ENCODE results near the gene NEXMIF. TPM values are rescaled to one million over a fixed set of nuclear protein-coding genes. Genes with fewer than 3 reads are reported as not detected.
"Not testable (repeated sequence)": the region's sequence is repeated elsewhere in the genome, so short reads cannot be mapped to it uniquely, and the experiment has no call there.

NEXMIF gene
- total RNA-seq, 4 donors from 2014 or later: 6.6 to 12.0 (median 8.9) TPM

DNA sequence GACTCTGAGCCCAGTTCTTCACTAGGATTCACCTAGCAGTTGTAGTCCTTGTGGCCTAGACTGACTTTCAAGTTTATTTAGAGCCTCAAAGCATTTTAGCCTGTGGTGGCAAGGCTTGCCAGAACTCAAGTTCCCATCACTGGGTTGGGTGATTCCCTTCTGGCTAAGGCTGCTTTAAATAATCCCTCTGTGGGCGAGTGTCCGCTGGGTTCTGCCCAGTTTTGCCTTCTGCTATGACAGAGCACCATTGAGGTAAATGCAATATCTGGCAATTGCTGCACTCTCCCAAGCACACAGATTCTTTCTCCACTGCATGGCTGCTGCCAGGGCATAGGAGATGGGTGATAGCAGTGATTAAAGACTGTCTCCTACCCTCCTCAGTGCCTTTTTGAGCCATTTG lies 220.0 kb downstream of the NEXMIF start:
- TF ChIP-seq, protein P1, sequence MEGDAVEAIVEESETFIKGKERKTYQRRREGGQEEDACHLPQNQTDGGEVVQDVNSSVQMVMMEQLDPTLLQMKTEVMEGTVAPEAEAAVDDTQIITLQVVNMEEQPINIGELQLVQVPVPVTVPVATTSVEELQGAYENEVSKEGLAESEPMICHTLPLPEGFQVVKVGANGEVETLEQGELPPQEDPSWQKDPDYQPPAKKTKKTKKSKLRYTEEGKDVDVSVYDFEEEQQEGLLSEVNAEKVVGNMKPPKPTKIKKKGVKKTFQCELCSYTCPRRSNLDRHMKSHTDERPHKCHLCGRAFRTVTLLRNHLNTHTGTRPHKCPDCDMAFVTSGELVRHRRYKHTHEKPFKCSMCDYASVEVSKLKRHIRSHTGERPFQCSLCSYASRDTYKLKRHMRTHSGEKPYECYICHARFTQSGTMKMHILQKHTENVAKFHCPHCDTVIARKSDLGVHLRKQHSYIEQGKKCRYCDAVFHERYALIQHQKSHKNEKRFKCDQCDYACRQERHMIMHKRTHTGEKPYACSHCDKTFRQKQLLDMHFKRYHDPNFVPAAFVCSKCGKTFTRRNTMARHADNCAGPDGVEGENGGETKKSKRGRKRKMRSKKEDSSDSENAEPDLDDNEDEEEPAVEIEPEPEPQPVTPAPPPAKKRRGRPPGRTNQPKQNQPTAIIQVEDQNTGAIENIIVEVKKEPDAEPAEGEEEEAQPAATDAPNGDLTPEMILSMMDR (IDR thresholded peaks at IDR 0.05): no peak
- TF ChIP-seq POLR2A (IDR thresholded peaks at IDR 0.05): no peak
- Histone ChIP-seq H3K4me1 (no peaks in the 10 kb centered on the region), H3K27ac (no peak overlapping the region), H3K36me3 (no peaks in the 10 kb centered on the region), H3K4me3 (no peak overlapping the region), H3K9me3 (no peaks in the 10 kb centered on the region), H3K27me3 (no peaks in the 10 kb centered on the region)
- no CpG with 5 or more reads among the region's 2 CpGs for WGBS, 2 donors (ENCODE audit: low coverage in 1 of 2)
- no peak for ATAC-seq

DNA sequence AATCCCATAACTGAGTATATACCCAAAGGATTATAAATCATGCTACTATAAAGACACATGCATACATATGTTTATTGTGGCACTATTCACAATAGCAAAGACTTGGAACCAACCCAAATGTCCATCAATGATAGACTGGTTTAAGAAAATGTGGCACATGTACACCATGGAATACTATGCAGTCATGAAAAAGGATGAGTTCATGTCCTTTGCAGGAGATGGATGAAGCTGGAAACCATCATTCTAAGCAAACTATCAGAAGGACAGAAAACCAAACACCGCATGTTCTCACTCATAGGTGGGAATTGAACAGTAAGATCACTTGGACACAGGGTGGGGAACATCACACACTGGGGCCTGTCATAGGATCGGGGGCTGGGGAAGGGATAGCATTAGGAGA lies 223.9 kb downstream of the NEXMIF start:
- H3K9me3 ChIP-seq, ATAC-seq: not testable (repeated sequence)
- WGBS, 2 donors (ENCODE audit: low coverage in 1 of 2): 83 to 88% methylated on average over 1 of the region's 2 CpGs

GRCh38 chrX:74684466-74684865 lies 240.8 kb downstream of the NEXMIF start:
- H3K27ac ChIP-seq: no peak overlapping the region
- H3K36me3 ChIP-seq: no peaks in the 10 kb centered on the region
- WGBS, 2 donors (ENCODE audit: low coverage in 1 of 2): 30 to 71% methylated on average over 2 of the region's 2 CpGs
- no peak for ATAC-seq
- no peak for TF ChIP-seq POLR2AphosphoS5 (IDR thresholded peaks at IDR 0.05)
- no peak for TF ChIP-seq EP300 (IDR thresholded peaks at IDR 0.05)
- TF ChIP-seq, protein P1 (IDR thresholded peaks at IDR 0.05): no peak
- no peak for TF ChIP-seq POLR2A (IDR thresholded peaks at IDR 0.05)
- no peaks in the 10 kb centered on the region for H3K4me1 ChIP-seq
- H3K9me3 ChIP-seq: no peaks in the 10 kb centered on the region
- no peaks in the 10 kb centered on the region for H3K27me3 ChIP-seq
- no peak overlapping the region for H3K4me3 ChIP-seq

More for the DNA sequence above, 223.9 kb downstream of the NEXMIF start:
- not testable (repeated sequence) for H3K27ac ChIP-seq, H3K4me1 ChIP-seq, H3K4me3 ChIP-seq, H3K36me3 ChIP-seq, H3K27me3 ChIP-seq

Small RNAs within 50 kb of the gene (small RNA-seq; reads per million reads assigned to genes)
- gene AL139395.1: 0 reads per million in 4 donors

Other genes with a start within 250 kb of the NEXMIF start
- 10 to 100 TPM; 44.7 to 83.7 (median 69.6) TPM for gene ABCB7, start 230.8 kb upstream of the NEXMIF start, total RNA-seq